Measurements from ENCODE around the gene NENF. TPM values are rescaled to one million over a fixed set of nuclear protein-coding genes. Genes with fewer than 3 reads are reported as not detected.
A peak's percentile ranks its signal among the peaks of the same experiment; 100 is the strongest.

The NENF gene
- total RNA-seq, 1 donor from 2014 or later, result 40.4 TPM

GRCh38 chr1:212423879-212424278 is 8.8 kb upstream of the NENF start:
- no peak for DNase-seq (ENCODE audit: low read depth, low spot score)
- H3K9me3 Mint-ChIP-seq, result no peaks in the 10 kb centered on the region
- peaks cover 11% of the 10 kb centered on the region for H3K27me3 Mint-ChIP-seq (ENCODE audit: low read depth)
- H3K4me3 Mint-ChIP-seq, result no peak overlapping the region
- H3K36me3 Mint-ChIP-seq (ENCODE audit: low read depth), result no peaks in the 10 kb centered on the region
- TF ChIP-seq CTCF (conservative IDR thresholded peaks at IDR 0.05), result no peak
- H3K4me1 Mint-ChIP-seq, result peaks cover 12% of the 10 kb centered on the region
- H3K27ac Mint-ChIP-seq (ENCODE audit: unreplicated experiment), result no peak overlapping the region

- peaks cover 9% of the 10 kb centered on the region for H3K27me3 Mint-ChIP-seq (ENCODE audit: low read depth)
- TF ChIP-seq CTCF (conservative IDR thresholded peaks at IDR 0.05), result no peak
- peaks cover 40% of the 10 kb centered on the region for H3K4me1 Mint-ChIP-seq
- no peak for DNase-seq (ENCODE audit: low read depth, low spot score)
- H3K9me3 Mint-ChIP-seq, result no peaks in the 10 kb centered on the region
- no peaks in the 10 kb centered on the region for H3K36me3 Mint-ChIP-seq (ENCODE audit: low read depth)
- H3K27ac Mint-ChIP-seq (ENCODE audit: unreplicated experiment), result no peak overlapping the region
- no peak overlapping the region for H3K4me3 Mint-ChIP-seq
Observed at GRCh38 chr1:212428496-212428895, 4.2 kb upstream of the NENF start.

- peaks cover 8% of the 10 kb centered on the region for H3K27me3 Mint-ChIP-seq (ENCODE audit: low read depth)
- H3K27ac Mint-ChIP-seq (ENCODE audit: unreplicated experiment), result no peak overlapping the region
- H3K4me3 Mint-ChIP-seq, result peak overlapping the region; percentile 35
Observed at GRCh38 chr1:212430416-212430815, 2.3 kb upstream of the NENF start.

GRCh38 chr1:212430955-212431394 is 1.7 kb upstream of the NENF start:
- Mint-ChIP-seq H3K27ac (ENCODE audit: unreplicated experiment) (no peak overlapping the region), H3K36me3 (ENCODE audit: low read depth) (no peaks in the 10 kb centered on the region), H3K9me3 (no peaks in the 10 kb centered on the region), H3K4me3 (peak overlapping the region; percentile 83), H3K4me1 (peaks cover 33% of the 10 kb centered on the region), H3K27me3 (ENCODE audit: low read depth) (peaks cover 8% of the 10 kb centered on the region)
- TF ChIP-seq CTCF (conservative IDR thresholded peaks at IDR 0.05), result no peak
- no peak for DNase-seq (ENCODE audit: low read depth, low spot score)

More at GRCh38 chr1:212430416-212430815, 2.3 kb upstream of the NENF start:
- Mint-ChIP-seq H3K36me3 (ENCODE audit: low read depth) (no peaks in the 10 kb centered on the region), H3K9me3 (no peaks in the 10 kb centered on the region), H3K4me1 (peaks cover 35% of the 10 kb centered on the region)
- no peak for TF ChIP-seq CTCF (conservative IDR thresholded peaks at IDR 0.05)
- DNase-seq (ENCODE audit: low read depth, low spot score), result no peak

GRCh38 chr1:212431644-212432043 is 1.1 kb upstream of the NENF start:
- Mint-ChIP-seq H3K4me1 (peaks cover 33% of the 10 kb centered on the region), H3K27ac (ENCODE audit: unreplicated experiment) (no peak overlapping the region), H3K36me3 (ENCODE audit: low read depth) (no peaks in the 10 kb centered on the region), H3K27me3 (ENCODE audit: low read depth) (peaks cover 8% of the 10 kb centered on the region), H3K9me3 (no peaks in the 10 kb centered on the region), H3K4me3 (peak overlapping the region; percentile 83)
- TF ChIP-seq CTCF (conservative IDR thresholded peaks at IDR 0.05), result no peak
- DNase-seq (ENCODE audit: low read depth, low spot score), result no peak

- no peak for TF ChIP-seq CTCF (conservative IDR thresholded peaks at IDR 0.05)
- Mint-ChIP-seq H3K4me3 (peak overlapping the region; percentile 89), H3K27me3 (ENCODE audit: low read depth) (peaks cover 8% of the 10 kb centered on the region), H3K4me1 (peaks cover 33% of the 10 kb centered on the region), H3K36me3 (ENCODE audit: low read depth) (no peaks in the 10 kb centered on the region), H3K27ac (ENCODE audit: unreplicated experiment) (no peak overlapping the region), H3K9me3 (no peaks in the 10 kb centered on the region)
- DNase-seq (ENCODE audit: low read depth, low spot score), result no peak
Observed at GRCh38 chr1:212432272-212432660, 454 bp upstream of the NENF start.
